ENCODE measurements around the gene TTC33. TPM values are rescaled to one million over a fixed set of nuclear protein-coding genes. Genes with fewer than 3 reads are reported as not detected.

The TTC33 gene
- total RNA-seq, 4 donors from 2014 or later = 5.0 to 12.6 (median 7.0) TPM

DNA sequence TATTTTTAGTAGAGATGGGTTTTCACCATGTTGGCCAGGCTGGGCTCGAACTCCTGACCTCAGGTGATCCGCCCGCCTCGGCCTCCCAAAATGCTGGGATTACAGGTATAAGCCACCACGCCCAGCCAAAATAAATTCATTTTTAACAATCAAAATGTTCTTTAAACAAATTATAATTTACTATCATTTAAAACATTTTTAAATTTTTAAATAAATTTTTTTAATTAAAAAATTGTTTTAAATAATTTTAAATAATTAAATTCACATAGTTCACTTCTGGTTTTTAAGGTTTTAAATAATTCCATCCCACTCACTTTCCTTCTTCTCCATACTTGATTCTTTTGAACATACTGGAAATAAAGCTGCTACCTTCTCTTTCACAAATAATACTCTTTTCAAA is 15.0 kb upstream of the TTC33 start:
- TF ChIP-seq, protein P1, sequence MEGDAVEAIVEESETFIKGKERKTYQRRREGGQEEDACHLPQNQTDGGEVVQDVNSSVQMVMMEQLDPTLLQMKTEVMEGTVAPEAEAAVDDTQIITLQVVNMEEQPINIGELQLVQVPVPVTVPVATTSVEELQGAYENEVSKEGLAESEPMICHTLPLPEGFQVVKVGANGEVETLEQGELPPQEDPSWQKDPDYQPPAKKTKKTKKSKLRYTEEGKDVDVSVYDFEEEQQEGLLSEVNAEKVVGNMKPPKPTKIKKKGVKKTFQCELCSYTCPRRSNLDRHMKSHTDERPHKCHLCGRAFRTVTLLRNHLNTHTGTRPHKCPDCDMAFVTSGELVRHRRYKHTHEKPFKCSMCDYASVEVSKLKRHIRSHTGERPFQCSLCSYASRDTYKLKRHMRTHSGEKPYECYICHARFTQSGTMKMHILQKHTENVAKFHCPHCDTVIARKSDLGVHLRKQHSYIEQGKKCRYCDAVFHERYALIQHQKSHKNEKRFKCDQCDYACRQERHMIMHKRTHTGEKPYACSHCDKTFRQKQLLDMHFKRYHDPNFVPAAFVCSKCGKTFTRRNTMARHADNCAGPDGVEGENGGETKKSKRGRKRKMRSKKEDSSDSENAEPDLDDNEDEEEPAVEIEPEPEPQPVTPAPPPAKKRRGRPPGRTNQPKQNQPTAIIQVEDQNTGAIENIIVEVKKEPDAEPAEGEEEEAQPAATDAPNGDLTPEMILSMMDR (IDR thresholded peaks at IDR 0.05) = no peak
- no peak for TF ChIP-seq POLR2A (IDR thresholded peaks at IDR 0.05)
- intact Hi-C loops (cut with DNase I) = no loop called here
- no peaks in the 10 kb centered on the region for H3K9me3 ChIP-seq
- H3K27ac ChIP-seq = no peak overlapping the region
- peaks cover 0 to 2% (median 0%) of the 10 kb centered on the region in 3 donors for H3K4me1 ChIP-seq
- H3K27me3 ChIP-seq = no peaks in the 10 kb centered on the region
- DNase-seq = no peak
- 91 to 98% methylated on average over 5 of the region's 5 CpGs for WGBS, 2 donors
- no peak overlapping the region for H3K4me3 ChIP-seq
- H3K36me3 ChIP-seq = peaks cover 0 to 94% (median 3%) of the 10 kb centered on the region in 3 donors

- WGBS, 2 donors = 69 to 82% methylated on average over 2 of the region's 2 CpGs
- intact Hi-C loops (cut with DNase I) = no loop called here
- no peaks in the 10 kb centered on the region for H3K9me3 ChIP-seq
- no peak overlapping the region for H3K27ac ChIP-seq
- TF ChIP-seq POLR2A (IDR thresholded peaks at IDR 0.05) = no peak
- TF ChIP-seq, protein P1 (IDR thresholded peaks at IDR 0.05) = no peak
- no peaks in the 10 kb centered on the region for H3K4me1 ChIP-seq
- no peak for DNase-seq
- no peaks in the 10 kb centered on the region for H3K27me3 ChIP-seq
- peaks cover 0 to 86% (median 0%) of the 10 kb centered on the region in 3 donors for H3K36me3 ChIP-seq
- no peak overlapping the region for H3K4me3 ChIP-seq
Observed at GRCh38 chr5:40762705-40763104, 6.9 kb upstream of the TTC33 start.

GRCh38 chr5:40757400-40757799 is 1.6 kb upstream of the TTC33 start:
- WGBS, 2 donors = 95 to 96% methylated on average over 2 of the region's 2 CpGs
- intact Hi-C loops (cut with DNase I) = no loop called here
- Histone ChIP-seq H3K4me1 (peaks cover 8 to 20% (median 9%) of the 10 kb centered on the region in 3 donors), H3K36me3 (peaks cover 0 to 33% (median 0%) of the 10 kb centered on the region in 3 donors), H3K9me3 (no peaks in the 10 kb centered on the region), H3K27me3 (no peaks in the 10 kb centered on the region), H3K27ac (no peak overlapping the region), H3K4me3 (no peak overlapping the region)
- no peak for DNase-seq
- TF ChIP-seq POLR2A (IDR thresholded peaks at IDR 0.05) = no peak
- TF ChIP-seq, protein P1 (IDR thresholded peaks at IDR 0.05) = no peak

- TF ChIP-seq POLR2A (IDR thresholded peaks at IDR 0.05) = peak in 2 of 4 donors; percentile 23 to 43
- TF ChIP-seq, protein P1 (IDR thresholded peaks at IDR 0.05) = peak in 5 of 6 experiments; percentile 28 to 66 (median 55)
- H3K9me3 ChIP-seq = no peaks in the 10 kb centered on the region
- 1% methylated on average over 11 of the region's 11 CpGs for WGBS, 2 donors
- intact Hi-C loops (cut with DNase I) = no loop called here
- peak overlapping the region; percentile 88 to 97 (median 94) for H3K27ac ChIP-seq
- H3K27me3 ChIP-seq = no peaks in the 10 kb centered on the region
- H3K4me1 ChIP-seq = peaks cover 8 to 20% (median 9%) of the 10 kb centered on the region in 3 donors
- H3K36me3 ChIP-seq = peaks cover 0 to 14% (median 0%) of the 10 kb centered on the region in 3 donors
- peak; percentile 5 for DNase-seq
- peak overlapping the region; percentile 82 to 96 (median 90) for H3K4me3 ChIP-seq
Observed at GRCh38 chr5:40755093-40755406, 711 bp downstream of the TTC33 start.

DNA sequence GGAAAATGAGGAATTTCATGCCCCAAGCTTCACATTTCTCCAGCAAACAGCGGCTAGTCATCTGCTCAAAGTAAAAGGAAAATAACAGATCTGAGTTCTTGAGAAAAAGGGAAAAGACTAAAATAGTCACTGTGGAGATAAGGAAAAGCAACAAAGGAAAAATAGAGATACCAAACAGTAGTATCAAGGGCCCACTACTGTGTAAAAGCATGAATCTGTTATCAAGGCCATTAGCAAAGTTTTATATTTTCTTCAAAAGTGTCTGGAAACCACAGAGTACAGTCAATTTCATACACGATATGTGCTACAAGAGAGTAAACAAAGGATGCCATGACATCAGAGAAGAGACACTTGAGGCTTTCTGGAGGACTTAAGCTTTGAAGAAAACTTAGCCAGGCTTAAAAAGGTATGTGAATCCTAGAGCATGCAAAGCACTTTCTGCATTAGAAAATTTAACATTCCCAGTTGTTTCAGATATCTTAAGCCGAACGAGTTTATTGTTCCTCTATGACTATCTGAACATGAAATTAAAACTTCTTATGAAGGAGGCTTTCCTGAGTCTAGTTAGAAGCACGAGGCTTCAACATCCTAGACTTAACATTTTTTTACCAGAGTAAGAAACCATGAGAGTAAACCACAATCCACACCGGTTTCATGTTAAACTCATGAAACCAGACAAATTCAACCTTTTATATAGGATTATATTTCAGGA is 1.2 kb downstream of the TTC33 start:
- H3K27ac ChIP-seq = peak overlapping the region; percentile 88 to 97 (median 94)
- DNase-seq = no peak

More for the DNA sequence above, 1.2 kb downstream of the TTC33 start:
- peaks cover 0 to 10% (median 0%) of the 10 kb centered on the region in 3 donors for H3K36me3 ChIP-seq
- H3K9me3 ChIP-seq = no peaks in the 10 kb centered on the region
- TF ChIP-seq, protein P1 (IDR thresholded peaks at IDR 0.05) = no peak
- no peak for TF ChIP-seq POLR2A (IDR thresholded peaks at IDR 0.05)
- WGBS, 2 donors = 9 to 14% methylated on average over 6 of the region's 6 CpGs
- no peaks in the 10 kb centered on the region for H3K27me3 ChIP-seq
- peak overlapping the region; percentile 82 to 96 (median 90) for H3K4me3 ChIP-seq
- H3K4me1 ChIP-seq = peaks cover 8 to 20% (median 9%) of the 10 kb centered on the region in 3 donors
- intact Hi-C loops (cut with DNase I) = no loop called here
